ENCODE data around the gene ZNF490.

Gene ZNF490

GRCh38 chr19:12546068-12546467 is 64.5 kb downstream of the ZNF490 start:
- TF ChIP-seq, protein P1, sequence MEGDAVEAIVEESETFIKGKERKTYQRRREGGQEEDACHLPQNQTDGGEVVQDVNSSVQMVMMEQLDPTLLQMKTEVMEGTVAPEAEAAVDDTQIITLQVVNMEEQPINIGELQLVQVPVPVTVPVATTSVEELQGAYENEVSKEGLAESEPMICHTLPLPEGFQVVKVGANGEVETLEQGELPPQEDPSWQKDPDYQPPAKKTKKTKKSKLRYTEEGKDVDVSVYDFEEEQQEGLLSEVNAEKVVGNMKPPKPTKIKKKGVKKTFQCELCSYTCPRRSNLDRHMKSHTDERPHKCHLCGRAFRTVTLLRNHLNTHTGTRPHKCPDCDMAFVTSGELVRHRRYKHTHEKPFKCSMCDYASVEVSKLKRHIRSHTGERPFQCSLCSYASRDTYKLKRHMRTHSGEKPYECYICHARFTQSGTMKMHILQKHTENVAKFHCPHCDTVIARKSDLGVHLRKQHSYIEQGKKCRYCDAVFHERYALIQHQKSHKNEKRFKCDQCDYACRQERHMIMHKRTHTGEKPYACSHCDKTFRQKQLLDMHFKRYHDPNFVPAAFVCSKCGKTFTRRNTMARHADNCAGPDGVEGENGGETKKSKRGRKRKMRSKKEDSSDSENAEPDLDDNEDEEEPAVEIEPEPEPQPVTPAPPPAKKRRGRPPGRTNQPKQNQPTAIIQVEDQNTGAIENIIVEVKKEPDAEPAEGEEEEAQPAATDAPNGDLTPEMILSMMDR (IDR thresholded peaks at IDR 0.05): no peak

- TF ChIP-seq, protein P1 (IDR thresholded peaks at IDR 0.05): no peak
These were observed 65.3 kb downstream of the ZNF490 start for GRCh38 chr19:12545267-12545666.

GRCh38 chr19:12544401-12544876 is 66.2 kb downstream of the ZNF490 start:
- TF ChIP-seq, protein P1 (IDR thresholded peaks at IDR 0.05): no peak

GRCh38 chr19:12543855-12544254 is 66.8 kb downstream of the ZNF490 start:
- TF ChIP-seq, protein P1 (IDR thresholded peaks at IDR 0.05): no peak
